A549 (cell line): ENCODE data around the gene ITGA8. TPM values are rescaled to one million over a fixed set of nuclear protein-coding genes. Genes with fewer than 3 reads are reported as not detected.

ENCODE experiments used
- ATAC-seq, 2 experiments: fragments of 200-7000 bp in 1 of 2; fragments of >200 bp in 1 of 2; cut with Nextera tagmentation in 1 of 2; cut with Tn5 transposase in 1 of 2; 3 replicates each; pipeline versions ENCODE4 v1.8.0 to v1.9.1; 2018 to 2020; ENCODE audit warnings: mild to moderate bottlenecking in 1 of 2, moderate library complexity in 1 of 2
- CTCF ChIA-PET: fragments of 300-600 bp; sonication (Branson Sonifier 250); formaldehyde crosslinking; extraction: SDS; loops from one replicate; lab custom pipeline; 2021; ENCODE audit warnings: antibody characterized with exemption, inconsistent platforms; lab: Yijun Ruan, JAX
- POLR2A ChIA-PET: fragments of 350-600 bp; formaldehyde crosslinking; extraction: SDS; loops from one replicate; lab custom pipeline; 2021; ENCODE audit warnings: antibody characterized with exemption, inconsistent platforms; lab: Yijun Ruan, JAX
- DNase-seq, 2 experiments: peaks; one replicate each; pipeline versions ENCODE4 v3.0.0 to v3.0.0-alpha.2; 2011 to 2016; ENCODE audit warnings: low read depth in 1 of 2, low spot score in 1 of 2
- FAIRE-seq: peaks from 2 replicates; lab custom pipeline; 2011; peaks lifted over from hg19 to GRCh38; lab: Jason Lieb, UNC
- H3K27ac ChIP-seq, 2 experiments: fragments of >200 bp; sonication (Bioruptor Twin); formaldehyde crosslinking; 3 replicates each; pipeline ENCODE4 v1.5.1; 2016 to 2017
- H3K4me1 ChIP-seq: fragments of >200 bp; sonication (Bioruptor Twin); formaldehyde crosslinking; 3 replicates; pipeline ENCODE4 v1.6.1; 2016
- H3K4me2 ChIP-seq: fragments of >200 bp; sonication (Bioruptor Twin); formaldehyde crosslinking; 3 replicates; pipeline ENCODE4 v1.6.1; 2016
- H3K4me3 ChIP-seq: fragments of >200 bp; sonication (Bioruptor Twin); formaldehyde crosslinking; 3 replicates; pipeline ENCODE4 v1.5.1; 2016
- H3K9me3 ChIP-seq: fragments of >200 bp; sonication (Bioruptor Twin); formaldehyde crosslinking; 3 replicates; pipeline ENCODE4 v1.6.1; 2016
- CBX2 ChIP-seq: fragments of 200-600 bp; sonication (generic); IDR thresholded peaks from 2 replicates; pipeline ENCODE4 v1.6.1; 2016; ENCODE audit warnings: low read depth, mild to moderate bottlenecking, borderline replicate concordance
- CBX8 ChIP-seq: fragments of 200-600 bp; sonication (generic); IDR thresholded peaks from 2 replicates; pipeline ENCODE4 v1.6.1; 2016
- EHMT2 ChIP-seq: fragments of 200-600 bp; sonication (generic); IDR thresholded peaks from 2 replicates; pipeline ENCODE4 v1.6.1; 2016; ENCODE audit warnings: antibody characterized with exemption, low read depth, mild to moderate bottlenecking, moderate library complexity
- EP300 ChIP-seq, 2 experiments: fragments of >200 bp; sonication (Bioruptor Twin); formaldehyde crosslinking; IDR thresholded peaks; 2 replicates in 1 of 2; 3 replicates in 1 of 2; pipeline ENCODE4 v1.6.1; 2016 to 2017
- ESRRA ChIP-seq: fragments of 150-350 bp; IDR thresholded peaks from 2 replicates; pipeline ENCODE4 v1.6.1; 2014; ENCODE audit warnings: mild to moderate bottlenecking, low read length, borderline replicate concordance
- FOSB ChIP-seq: fragments of 250-450 bp; sonication (Bioruptor Pico); IDR thresholded peaks from 2 replicates; pipeline ENCODE4 v1.5.0; 2020; ENCODE audit warnings: mild to moderate bottlenecking, moderate library complexity
- FOSL2 ChIP-seq, 2 experiments: fragments of 450-650 bp in 1 of 2; fragments of >200 bp in 1 of 2; sonication (Bioruptor Twin) in 1 of 2; formaldehyde crosslinking; IDR thresholded peaks; 2 replicates each; pipeline versions ENCODE4 v1.5.0 to v1.6.1; 2016 to 2020; ENCODE audit warnings: mild to moderate bottlenecking in 1 of 2, moderate library complexity in 1 of 2
- FOXS1 ChIP-seq: fragments of 250-450 bp; sonication (Bioruptor Pico); IDR thresholded peaks from 2 replicates; pipeline ENCODE4 v1.5.0; 2020; ENCODE audit warnings: mild to moderate bottlenecking, moderate library complexity
- GATA3 ChIP-seq: IDR thresholded peaks from 2 replicates; pipeline ENCODE4 v1.6.1; 2012; ENCODE audit warnings: borderline replicate concordance
- HDAC2 ChIP-seq: fragments of 200-600 bp; sonication (generic); IDR thresholded peaks from 2 replicates; pipeline ENCODE4 v1.6.1; 2016
- HEYL ChIP-seq: fragments of 250-450 bp; sonication (Bioruptor Pico); IDR thresholded peaks from 2 replicates; pipeline ENCODE4 v1.8.0; 2021; ENCODE audit warnings: mild to moderate bottlenecking, moderate library complexity
- HOXB13 ChIP-seq: fragments of 250-450 bp; sonication (Bioruptor Pico); IDR thresholded peaks from 2 replicates; pipeline ENCODE4 v1.5.0; 2020; ENCODE audit warnings: low read depth, mild to moderate bottlenecking, moderate library complexity
- HOXB5 ChIP-seq: fragments of 250-450 bp; sonication (Bioruptor Pico); IDR thresholded peaks from 2 replicates; pipeline ENCODE4 v1.5.0; 2020; ENCODE audit warnings: mild to moderate bottlenecking, moderate library complexity
- KDM1A ChIP-seq: fragments of 200-600 bp; sonication (generic); IDR thresholded peaks from 2 replicates; pipeline ENCODE4 v1.6.1; 2016; ENCODE audit warnings: low read depth, mild to moderate bottlenecking
- KDM5A ChIP-seq: fragments of 200-600 bp; sonication (generic); IDR thresholded peaks from 2 replicates; pipeline ENCODE4 v1.6.1; 2016; ENCODE audit warnings: antibody characterized with exemption, mild to moderate bottlenecking
- MAFK ChIP-seq: fragments of 450-650 bp; IDR thresholded peaks from 2 replicates; pipeline ENCODE4 v1.6.1; 2014; ENCODE audit not compliant: partially characterized antibody
- MYC ChIP-seq: IDR thresholded peaks from 2 replicates; pipeline ENCODE4 v1.6.1; 2012; ENCODE audit warnings: mild to moderate bottlenecking, inconsistent platforms, low read length, improper control_type of control experiment, borderline replicate concordance
- NFE2L2 ChIP-seq: fragments of 150-350 bp; conservative IDR thresholded peaks from 2 replicates; pipeline ENCODE4 v1.6.1; 2014; ENCODE audit warnings: low read length
- NPAS2 ChIP-seq: fragments of 250-450 bp; sonication (Bioruptor Pico); IDR thresholded peaks from 2 replicates; pipeline ENCODE4 v1.8.0; 2022; ENCODE audit warnings: mild to moderate bottlenecking, moderate library complexity, borderline replicate concordance
- PHF8 ChIP-seq: fragments of 200-600 bp; sonication (generic); IDR thresholded peaks from 2 replicates; pipeline ENCODE4 v1.6.1; 2016; ENCODE audit warnings: low read depth, mild to moderate bottlenecking, antibody characterized with exemption, moderate library complexity, borderline replicate concordance
- POLR2AphosphoS2 ChIP-seq: conservative IDR thresholded peaks from 2 replicates; pipeline ENCODE4 v1.6.1; 2012; ENCODE audit warnings: low read length, improper control_type of control experiment, inconsistent platforms
- RAD21 ChIP-seq, 2 experiments: fragments of >200 bp in 1 of 2; sonication (Bioruptor Twin) in 1 of 2; formaldehyde crosslinking in 1 of 2; IDR thresholded peaks in 1 of 2; conservative IDR thresholded peaks in 1 of 2; 2 replicates in 1 of 2; 3 replicates in 1 of 2; pipeline ENCODE4 v1.6.1; 2012 to 2018; ENCODE audit warnings: inconsistent platforms in 1 of 2
- RARB ChIP-seq: fragments of 250-450 bp; sonication (Bioruptor Pico); IDR thresholded peaks from 2 replicates; pipeline ENCODE4 v1.8.0; 2021; ENCODE audit warnings: mild to moderate bottlenecking, moderate library complexity
- RCOR1 ChIP-seq: fragments of 150-350 bp; IDR thresholded peaks from 2 replicates; pipeline ENCODE4 v1.6.1; 2014; ENCODE audit warnings: antibody characterized with exemption, low read length, low read depth
- ZSCAN20 ChIP-seq: fragments of 250-450 bp; sonication (Bioruptor Pico); IDR thresholded peaks from 2 replicates; pipeline ENCODE4 v1.8.0; 2022; ENCODE audit warnings: mild to moderate bottlenecking, moderate library complexity
- whole genome bisulfite sequencing: methylation state at CpG from one replicate; pipeline ENCODE4 v1.1.6; 2017; ENCODE audit errors: missing lambda C conversion rate; 5-methylcytosine and 5-hydroxymethylcytosine counted together
- polyA plus RNA-seq, 4 experiments: library from polyadenylated mRNA; depleted of rRNA in 3 of 4; stranded (reverse); fragments of >200 nt; fragmentation: RNase III in 1 of 4; extraction: RNeasy Plus Mini Kit Qiagen cat#74134 plus additional on column Dnase treatment in 1 of 4; gene quantifications; 2 replicates in 3 of 4; 3 replicates in 1 of 4; pipeline ENCODE4 v1.2.3, GENCODE V29; 2011 to 2017
- TF ChIP-seq, protein P1 (sequence below): fragments of 250-450 bp; sonication (Bioruptor Pico); IDR thresholded peaks from 2 replicates; pipeline ENCODE4 v1.5.0; 2021; ENCODE audit warnings: mild to moderate bottlenecking, moderate library complexity, borderline replicate concordance
- TF ChIP-seq, protein P2 (sequence below): IDR thresholded peaks from 2 replicates; pipeline ENCODE4 v1.6.1; 2012; ENCODE audit warnings: low read depth, borderline replicate concordance

Gene ITGA8
- polyA plus RNA-seq, 2 of the 4 experiments (the other 2 are of a cell fraction), result 0.12 TPM; not detected in 1

DNA sequence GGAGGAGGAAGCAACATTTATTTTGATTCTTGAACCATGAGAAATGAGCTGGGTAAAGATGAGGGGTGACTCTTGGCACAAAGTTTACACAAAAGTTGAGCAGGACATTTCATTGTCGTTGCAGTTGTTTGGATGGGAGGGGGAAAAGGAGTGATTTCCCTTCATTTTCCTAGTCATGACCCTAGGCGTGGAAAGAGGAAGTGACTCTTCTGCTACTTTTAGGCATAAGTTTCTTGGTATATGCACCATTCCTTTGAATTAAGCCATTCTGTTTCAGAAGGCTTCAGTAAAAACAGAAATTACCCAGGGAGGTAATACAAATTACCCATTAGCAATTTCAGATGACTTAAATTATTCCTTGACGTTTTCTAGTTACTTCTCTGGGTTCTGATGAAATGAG is 234.7 kb downstream of the ITGA8 start:
- no peak overlapping the region for H3K27ac ChIP-seq
- CTCF ChIA-PET, result no interaction called here

DNA sequence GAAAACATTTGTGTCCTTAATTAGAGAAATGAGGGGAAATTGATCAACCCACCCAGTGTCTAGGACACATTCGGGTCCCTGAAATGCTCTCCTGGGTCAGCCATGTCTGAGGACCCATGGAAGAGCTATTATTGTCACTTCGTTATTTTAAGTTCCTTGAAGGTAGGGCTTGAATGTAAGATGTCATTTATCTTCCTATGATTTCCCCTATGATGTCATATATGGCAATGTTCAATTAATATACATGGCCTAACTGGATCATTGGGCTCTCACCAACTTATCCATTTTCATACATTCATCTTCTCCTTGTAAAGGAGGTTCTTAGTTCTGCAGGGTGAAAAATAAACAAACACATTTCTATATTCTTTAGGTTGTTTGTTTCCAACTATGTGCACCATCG is 235.6 kb downstream of the ITGA8 start:
- ChIA-PET POLR2A (no interaction called here), CTCF (no interaction called here)
- no peak overlapping the region for H3K27ac ChIP-seq
- TF ChIP-seq MYC (no peak), FOXS1 (CRISPR knock-in tag) (no peak), KDM5A (no peak), RCOR1 (no peak), EHMT2 (no peak), RARB (CRISPR knock-in tag) (no peak), HDAC2 (no peak), FOSL2 (IDR thresholded peaks at IDR 0.05) (no peak), FOSL2 (CRISPR knock-in tag; IDR thresholded peaks at IDR 0.05) (no peak), CBX8 (no peak), CBX2 (no peak), GATA3 (no peak), PHF8 (no peak), ZSCAN20 (CRISPR knock-in tag) (no peak), HOXB13 (CRISPR knock-in tag) (no peak), NPAS2 (CRISPR knock-in tag) (no peak), RAD21 (conservative IDR thresholded peaks at IDR 0.05 in 1 of 2, IDR thresholded peaks at IDR 0.05 in 1 of 2) (no peak)
- TF ChIP-seq, protein P1, sequence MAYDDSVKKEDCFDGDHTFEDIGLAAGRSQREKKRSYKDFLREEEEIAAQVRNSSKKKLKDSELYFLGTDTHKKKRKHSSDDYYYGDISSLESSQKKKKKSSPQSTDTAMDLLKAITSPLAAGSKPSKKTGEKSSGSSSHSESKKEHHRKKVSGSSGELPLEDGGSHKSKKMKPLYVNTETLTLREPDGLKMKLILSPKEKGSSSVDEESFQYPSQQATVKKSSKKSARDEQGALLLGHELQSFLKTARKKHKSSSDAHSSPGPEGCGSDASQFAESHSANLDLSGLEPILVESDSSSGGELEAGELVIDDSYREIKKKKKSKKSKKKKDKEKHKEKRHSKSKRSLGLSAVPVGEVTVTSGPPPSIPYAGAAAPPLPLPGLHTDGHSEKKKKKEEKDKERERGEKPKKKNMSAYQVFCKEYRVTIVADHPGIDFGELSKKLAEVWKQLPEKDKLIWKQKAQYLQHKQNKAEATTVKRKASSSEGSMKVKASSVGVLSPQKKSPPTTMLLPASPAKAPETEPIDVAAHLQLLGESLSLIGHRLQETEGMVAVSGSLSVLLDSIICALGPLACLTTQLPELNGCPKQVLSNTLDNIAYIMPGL, result no peak
- TF ChIP-seq, protein P2, sequence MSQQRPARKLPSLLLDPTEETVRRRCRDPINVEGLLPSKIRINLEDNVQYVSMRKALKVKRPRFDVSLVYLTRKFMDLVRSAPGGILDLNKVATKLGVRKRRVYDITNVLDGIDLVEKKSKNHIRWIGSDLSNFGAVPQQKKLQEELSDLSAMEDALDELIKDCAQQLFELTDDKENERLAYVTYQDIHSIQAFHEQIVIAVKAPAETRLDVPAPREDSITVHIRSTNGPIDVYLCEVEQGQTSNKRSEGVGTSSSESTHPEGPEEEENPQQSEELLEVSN, result no peak
- no peaks in the 10 kb centered on the region for H3K4me1 ChIP-seq
- H3K4me2 ChIP-seq, result no peak overlapping the region
- H3K4me3 ChIP-seq, result no peak overlapping the region
- WGBS, result 8% methylated on average over 3 of the region's 3 CpGs
- no peak for ATAC-seq
- H3K9me3 ChIP-seq, result no peaks in the 10 kb centered on the region
- no peak for FAIRE-seq
- DNase-seq, result no peak

More for the DNA sequence above, 234.7 kb downstream of the ITGA8 start:
- no peaks in the 10 kb centered on the region for H3K4me1 ChIP-seq
- 3% methylated on average over 3 of the region's 3 CpGs for WGBS
- H3K4me2 ChIP-seq, result no peak overlapping the region
- no peak overlapping the region for H3K4me3 ChIP-seq
- FAIRE-seq (no peak), ATAC-seq (no peak), DNase-seq (no peak)
- POLR2A ChIA-PET, result no interaction called here
- TF ChIP-seq EP300 (IDR thresholded peaks at IDR 0.05) (no peak), HEYL (CRISPR knock-in tag) (no peak), FOSB (CRISPR knock-in tag) (no peak), PHF8 (no peak), HOXB13 (CRISPR knock-in tag) (no peak), CBX2 (no peak), MAFK (no peak), POLR2AphosphoS2 (no peak), ZSCAN20 (CRISPR knock-in tag) (no peak), KDM5A (no peak), ESRRA (no peak), RARB (CRISPR knock-in tag) (no peak), EHMT2 (no peak), KDM1A (no peak), HOXB5 (CRISPR knock-in tag) (no peak), NFE2L2 (no peak)
- TF ChIP-seq, protein P2, result no peak
- no peaks in the 10 kb centered on the region for H3K9me3 ChIP-seq
